Measurements from ENCODE around the gene SLC25A1. TPM values are rescaled to one million over a fixed set of nuclear protein-coding genes. Genes with fewer than 3 reads are reported as not detected.

Gene SLC25A1
- polyA plus RNA-seq, 1 of the 3 experiments (the other 2 are of a cell fraction), result 44.7 TPM

- Histone ChIP-seq H3K79me2 (ENCODE audit: insufficient read depth) (no peaks in the 10 kb centered on the region), H3K27me3 (ENCODE audit: insufficient read depth) (no peaks in the 10 kb centered on the region), H3K9me3 (no peaks in the 10 kb centered on the region), H3K4me3 (ENCODE audit: low read depth in 2 of 2, low read length in 1 of 2) (no peak overlapping the region), H3K4me1 (ENCODE audit: control insufficient read depth in 1 of 2, insufficient read depth in 2 of 2, low read depth in 1 of 2, low read length in 1 of 2) (peaks cover 0 to 6% of the 10 kb centered on the region in 2 experiments; a peak in 1 of 4 replicates), H3K27ac (ENCODE audit: low read depth in 2 of 2, low read length in 1 of 2) (no peak overlapping the region; a peak in 1 of 4 replicates), H3F3A (replicated peaks; ENCODE audit: insufficient read depth) (no peaks in the 10 kb centered on the region), H3K9me2 (no peaks in the 10 kb centered on the region), H4K20me1 (ENCODE audit: insufficient read depth) (no peaks in the 10 kb centered on the region), H2AFZ (ENCODE audit: low read depth) (no peak overlapping the region), H3K4me2 (no peak overlapping the region), H3K9ac (no peak overlapping the region), H3K36me3 (replicated peaks in 1 of 2; ENCODE audit: control insufficient read depth in 1 of 2, insufficient read depth in 2 of 2, low read length in 1 of 2) (peaks cover 38 to 59% of the 10 kb centered on the region in 2 experiments)
- DNase-seq, result no peak
- 79% methylated on average over 4 of the region's 6 CpGs for whole genome bisulfite sequencing (ENCODE audit: low lambda C conversion rate)
- CTCF ChIA-PET, result interaction anchor here (1.2 kb wide), 1 partner anchor 12 kb away, joined by 3 read pairs; no protein-coding TSS in a partner anchor
- POLR2A ChIA-PET, result no interaction called here
- TF ChIP-seq RAD21 (IDR thresholded peaks at IDR 0.05; ENCODE audit: low read length) (no peak), IRF3 (IDR thresholded peaks at IDR 0.05; ENCODE audit: low read depth, low read length) (no peak), SMC3 (IDR thresholded peaks at IDR 0.05; ENCODE audit: low read depth, low read length) (no peak), JUND (IDR thresholded peaks at IDR 0.05) (no peak), FOXJ3 (CRISPR knock-in tag; IDR thresholded peaks at IDR 0.05) (no peak), USF2 (IDR thresholded peaks at IDR 0.05; ENCODE audit: borderline replicate concordance, low read depth, low read length) (no peak), FOSL2 (IDR thresholded peaks at IDR 0.05; ENCODE audit: borderline replicate concordance, low read depth) (no peak)
These were observed 45.1 kb upstream of the SLC25A1 start for GRCh38 chr22:19223617-19224016.

GRCh38 chr22:19223110-19223509 is 44.6 kb upstream of the SLC25A1 start:
- H3K27me3 ChIP-seq (ENCODE audit: insufficient read depth), result no peaks in the 10 kb centered on the region
- H3K27ac ChIP-seq (ENCODE audit: low read depth in 2 of 2, low read length in 1 of 2), result no peak overlapping the region
- peaks cover 0 to 11% of the 10 kb centered on the region in 2 experiments; a peak in 2 of 4 replicates for H3K4me1 ChIP-seq (ENCODE audit: control insufficient read depth in 1 of 2, insufficient read depth in 2 of 2, low read depth in 1 of 2, low read length in 1 of 2)
- peaks cover 38 to 56% of the 10 kb centered on the region in 2 experiments for H3K36me3 ChIP-seq (replicated peaks in 1 of 2; ENCODE audit: control insufficient read depth in 1 of 2, insufficient read depth in 2 of 2, low read length in 1 of 2)
- no peak overlapping the region for H3K4me2 ChIP-seq
- H2AFZ ChIP-seq (ENCODE audit: low read depth), result no peak overlapping the region
- no peak overlapping the region for H3K4me3 ChIP-seq (ENCODE audit: low read depth in 2 of 2, low read length in 1 of 2)
- WGBS (ENCODE audit: low lambda C conversion rate), result 91% methylated on average over 9 of the region's 9 CpGs
- H3F3A ChIP-seq (replicated peaks; ENCODE audit: insufficient read depth), result no peaks in the 10 kb centered on the region
- TF ChIP-seq RFX5 (IDR thresholded peaks at IDR 0.05; ENCODE audit: low read length) (no peak), MAX (IDR thresholded peaks at IDR 0.05; ENCODE audit: low read depth) (no peak), CTCF (IDR thresholded peaks at IDR 0.05) (no peak), POLR2AphosphoS5 (IDR thresholded peaks at IDR 0.05; ENCODE audit: low read depth, low read length) (no peak), SMC3 (IDR thresholded peaks at IDR 0.05; ENCODE audit: low read depth, low read length) (no peak), GATA2 (CRISPR knock-in tag; IDR thresholded peaks at IDR 0.05) (no peak), CHD2 (IDR thresholded peaks at IDR 0.05; ENCODE audit: low read length, partially characterized antibody) (no peak), IRF3 (IDR thresholded peaks at IDR 0.05; ENCODE audit: low read depth, low read length) (no peak), TAF1 (IDR thresholded peaks at IDR 0.05; ENCODE audit: borderline replicate concordance, low read depth, low read length) (no peak)
- H3K79me2 ChIP-seq (ENCODE audit: insufficient read depth), result no peaks in the 10 kb centered on the region
- no peaks in the 10 kb centered on the region for H4K20me1 ChIP-seq (ENCODE audit: insufficient read depth)
- CTCF ChIA-PET, result no interaction called here
- no peaks in the 10 kb centered on the region for H3K9me3 ChIP-seq
- H3K9me2 ChIP-seq, result no peaks in the 10 kb centered on the region
- POLR2A ChIA-PET, result no interaction called here
- no peak for DNase-seq
- no peak overlapping the region for H3K9ac ChIP-seq
